ENCODE data around the gene PTPRN2. TPM values are rescaled to one million over a fixed set of nuclear protein-coding genes. Genes with fewer than 3 reads are reported as not detected.
"Not testable (repeated sequence)": the region's sequence is repeated elsewhere in the genome, so short reads cannot be mapped to it uniquely, and the experiment has no call there.

PTPRN2 gene
- total RNA-seq, 1 donor = 0.09 TPM

- DNase-seq (ENCODE audit: low read depth) = no peak
- H3K4me3 ChIP-seq (ENCODE audit: low read depth, low read length) = no peak overlapping the region
- no peak for TF ChIP-seq CTCF (IDR thresholded peaks at IDR 0.05; ENCODE audit: insufficient read depth, low read length)
Measured at GRCh38 chr7:158351481-158351880, 236.1 kb downstream of the PTPRN2 start.

- DNase-seq (ENCODE audit: low read depth) = no peak
- no peak overlapping the region for H3K4me3 ChIP-seq (ENCODE audit: low read depth, low read length)
Measured at GRCh38 chr7:158351051-158351450, 236.6 kb downstream of the PTPRN2 start.

GRCh38 chr7:158350166-158350900 is 237.3 kb downstream of the PTPRN2 start:
- no peak overlapping the region for H3K4me3 ChIP-seq (ENCODE audit: low read depth, low read length)
- DNase-seq (ENCODE audit: low read depth) = no peak
- TF ChIP-seq CTCF (IDR thresholded peaks at IDR 0.05; ENCODE audit: insufficient read depth, low read length) = no peak

More at GRCh38 chr7:158351051-158351450, 236.6 kb downstream of the PTPRN2 start:
- TF ChIP-seq CTCF (IDR thresholded peaks at IDR 0.05; ENCODE audit: insufficient read depth, low read length) = no peak

- DNase-seq (ENCODE audit: low read depth) = no peak
- no peak overlapping the region for H3K4me3 ChIP-seq (ENCODE audit: low read depth, low read length)
- TF ChIP-seq CTCF (IDR thresholded peaks at IDR 0.05; ENCODE audit: insufficient read depth, low read length) = no peak
Measured at GRCh38 chr7:158348446-158348845, 239.2 kb downstream of the PTPRN2 start.

- not testable (repeated sequence) for H3K4me3 ChIP-seq (ENCODE audit: low read depth, low read length); DNase-seq (ENCODE audit: low read depth)
Measured at GRCh38 chr7:158348039-158348438, 239.6 kb downstream of the PTPRN2 start.

- no peak for DNase-seq (ENCODE audit: low read depth)
- no peak for TF ChIP-seq CTCF (IDR thresholded peaks at IDR 0.05; ENCODE audit: insufficient read depth, low read length)
- H3K4me3 ChIP-seq (ENCODE audit: low read depth, low read length) = no peak overlapping the region
Measured at GRCh38 chr7:158345731-158346130, 241.9 kb downstream of the PTPRN2 start.

- H3K4me3 ChIP-seq (ENCODE audit: low read depth, low read length) = no peak overlapping the region
- no peak for TF ChIP-seq CTCF (IDR thresholded peaks at IDR 0.05; ENCODE audit: insufficient read depth, low read length)
- no peak for DNase-seq (ENCODE audit: low read depth)
Measured at GRCh38 chr7:158344706-158345300, 242.8 kb downstream of the PTPRN2 start.

All from fibroblast of the aortic adventitia (primary cell).